ENCODE measurements around the gene AFF3. TPM values are rescaled to one million over a fixed set of nuclear protein-coding genes. Genes with fewer than 3 reads are reported as not detected.

The AFF3 gene
- total and polyA plus RNA-seq, 12 donors = 0.39 to 16.9 (median 7.0) TPM

DNA sequence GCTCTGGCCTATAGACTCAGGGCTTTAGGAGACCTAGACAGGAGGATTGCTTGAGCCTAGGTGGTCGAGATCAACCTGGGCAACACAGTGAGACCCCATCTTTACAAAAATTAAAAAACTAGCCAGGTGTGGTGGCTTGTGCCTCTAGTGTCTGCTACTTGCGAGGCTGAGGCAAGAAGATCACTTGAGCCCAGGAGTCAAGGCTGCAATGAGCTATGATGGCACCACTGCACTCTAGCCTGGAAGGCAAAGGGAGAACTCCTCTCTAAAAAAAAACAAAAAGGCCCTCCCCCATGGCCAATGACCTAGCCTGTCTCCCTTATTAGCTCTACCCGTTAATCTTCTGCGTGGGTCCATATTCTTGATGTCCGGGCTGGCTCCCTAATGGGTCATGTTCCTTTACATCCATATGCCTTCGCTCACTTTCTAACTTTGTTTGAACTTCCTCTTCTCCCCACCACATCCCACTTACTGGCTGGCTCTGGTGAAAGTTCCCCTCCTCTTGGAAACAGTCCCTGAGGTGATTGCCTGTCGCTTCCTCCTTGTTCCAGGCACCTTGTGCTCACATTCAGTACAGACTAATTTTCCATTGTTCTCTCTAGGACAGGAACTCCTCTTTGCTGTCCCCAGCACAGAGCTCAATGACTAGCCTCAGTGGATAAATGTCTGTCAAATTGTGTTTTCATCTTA lies 103.0 kb downstream of the AFF3 start:
- DNase-seq = no peak
- Histone ChIP-seq H3K27me3 (no peaks in the 10 kb centered on the region), H3K36me3 (no peaks in the 10 kb centered on the region), H3K27ac (no peak overlapping the region), H3K9me3 (no peaks in the 10 kb centered on the region), H3K4me1 (peaks cover 0 to 5% (median 0%) of the 10 kb centered on the region in 9 donors), H3K4me3 (no peak overlapping the region)
- 85 to 87% methylated on average over 7 of the region's 7 CpGs for WGBS, 2 donors
- no peak for TF ChIP-seq CTCF (IDR thresholded peaks at IDR 0.05)
- intact Hi-C loops (cut with DNase I) = no loop called here
- ATAC-seq = peak in 2 of 8 donors; percentile 21 to 24

DNA sequence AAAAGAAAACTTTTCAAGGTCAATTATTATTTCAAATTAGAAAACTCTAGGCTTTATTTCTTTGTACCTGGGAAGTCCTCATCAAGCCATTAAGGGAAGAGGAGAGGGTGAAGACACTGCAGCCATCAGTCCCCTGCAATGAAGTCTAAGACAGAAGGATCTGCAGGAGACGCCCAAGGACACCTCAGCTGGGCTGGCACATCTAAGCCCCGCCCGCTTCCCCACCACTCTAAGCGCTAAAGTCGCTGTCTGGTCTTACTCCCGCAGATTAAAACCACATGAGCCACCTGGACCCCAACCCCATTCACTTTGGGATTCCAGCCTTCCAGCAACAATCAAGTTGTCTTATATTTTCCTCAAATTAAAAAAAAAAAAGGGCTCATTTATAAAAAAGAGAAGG lies 104.4 kb downstream of the AFF3 start:
- no peak for TF ChIP-seq CTCF (IDR thresholded peaks at IDR 0.05)
- no peak overlapping the region for H3K4me3 ChIP-seq
- no peaks in the 10 kb centered on the region for H3K27me3 ChIP-seq
- ATAC-seq (no peak), DNase-seq (no peak)
- H3K36me3 ChIP-seq = no peaks in the 10 kb centered on the region
- H3K9me3 ChIP-seq = no peaks in the 10 kb centered on the region
- H3K4me1 ChIP-seq = peaks cover 0 to 5% (median 0%) of the 10 kb centered on the region in 9 donors
- 84 to 86% methylated on average over 6 of the region's 6 CpGs for WGBS, 2 donors
- intact Hi-C loops (cut with DNase I) = no loop called here
- no peak overlapping the region for H3K27ac ChIP-seq

DNA sequence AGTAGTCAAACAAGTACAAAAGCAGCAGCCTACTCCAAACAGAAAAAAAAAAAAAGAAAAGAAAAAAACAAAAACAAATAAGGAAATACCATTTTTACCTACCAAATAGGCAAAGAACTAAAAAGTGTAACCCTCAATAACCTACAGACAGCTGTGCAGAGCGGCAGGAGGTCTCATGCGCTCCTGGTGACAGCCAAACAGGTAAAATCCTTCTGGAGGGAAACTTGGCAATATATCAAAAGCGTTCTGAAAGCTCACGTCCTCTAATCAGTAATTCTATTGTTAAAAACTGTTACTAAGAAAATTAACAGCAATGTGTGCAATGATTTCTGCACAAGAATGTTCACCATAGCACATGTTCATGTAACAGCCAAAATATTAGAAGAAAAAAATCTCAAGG lies 105.6 kb downstream of the AFF3 start:
- H3K4me1 ChIP-seq = peaks cover 0 to 5% (median 0%) of the 10 kb centered on the region in 9 donors
- H3K27ac ChIP-seq = no peak overlapping the region
- 48 to 49% methylated on average over 4 of the region's 4 CpGs for WGBS, 2 donors
- intact Hi-C loops (cut with DNase I) = no loop called here
- no peaks in the 10 kb centered on the region for H3K9me3 ChIP-seq
- H3K27me3 ChIP-seq = no peaks in the 10 kb centered on the region
- H3K36me3 ChIP-seq = no peaks in the 10 kb centered on the region
- no peak for ATAC-seq
- no peak for TF ChIP-seq CTCF (IDR thresholded peaks at IDR 0.05)
- no peak for DNase-seq
- no peak overlapping the region for H3K4me3 ChIP-seq

- H3K27me3 ChIP-seq = no peaks in the 10 kb centered on the region
- intact Hi-C loops (cut with DNase I) = no loop called here
- 97 to 100% methylated on average over 2 of the region's 2 CpGs for WGBS, 2 donors
- TF ChIP-seq CTCF (IDR thresholded peaks at IDR 0.05) = no peak
- DNase-seq (no peak), ATAC-seq (no peak)
- H3K27ac ChIP-seq = no peak overlapping the region
- no peak overlapping the region for H3K4me3 ChIP-seq
- peaks cover 0 to 5% (median 0%) of the 10 kb centered on the region in 9 donors for H3K4me1 ChIP-seq
- H3K36me3 ChIP-seq = no peaks in the 10 kb centered on the region
- peaks cover 0 to 2% (median 0%) of the 10 kb centered on the region in 11 donors for H3K9me3 ChIP-seq
These were observed 106.4 kb downstream of the AFF3 start for GRCh38 chr2:100036026-100036425.
